ENCODE data around the gene JARID2.

JARID2 gene

GRCh38 chr6:15555101-15556038 is 309.5 kb downstream of the JARID2 start:
- DNase-seq, result no peak

- DNase-seq, result no peak
Observed at GRCh38 chr6:15556711-15557110, 310.8 kb downstream of the JARID2 start.

GRCh38 chr6:15557174-15557573 is 311.3 kb downstream of the JARID2 start:
- no peak for DNase-seq

GRCh38 chr6:15560713-15561112 is 314.8 kb downstream of the JARID2 start:
- no peak for DNase-seq

- DNase-seq, result no peak
Observed at GRCh38 chr6:15561447-15562199, 315.8 kb downstream of the JARID2 start.

GRCh38 chr6:15562977-15563376 is 317.1 kb downstream of the JARID2 start:
- no peak for DNase-seq

GRCh38 chr6:15569035-15569995 is 323.4 kb downstream of the JARID2 start:
- DNase-seq, result no peak

GRCh38 chr6:15570171-15570570 is 324.3 kb downstream of the JARID2 start:
- DNase-seq, result no peak

Measured in NCI-H1436 (cell line).